NCI-H774 (cell line): Measurements from ENCODE around the gene BCCIP.

ENCODE experiments used
- DNase-seq: peaks from one replicate; lab custom pipeline; 2025; lab: John Stamatoyannopoulos, UW

BCCIP gene

GRCh38 chr10:125797994-125798662, 25.2 kb upstream of the BCCIP start:
- DNase-seq, result no peak

- no peak for DNase-seq
Observed at GRCh38 chr10:125799451-125800182, 23.7 kb upstream of the BCCIP start.

GRCh38 chr10:125801574-125801973, 21.8 kb upstream of the BCCIP start:
- DNase-seq, result no peak

- DNase-seq, result no peak
Observed at GRCh38 chr10:125802131-125802530, 21.2 kb upstream of the BCCIP start.

- DNase-seq, result no peak
Observed at GRCh38 chr10:125802739-125803138, 20.6 kb upstream of the BCCIP start.

GRCh38 chr10:125808047-125808446, 15.3 kb upstream of the BCCIP start:
- no peak for DNase-seq

GRCh38 chr10:125811251-125811650, 12.1 kb upstream of the BCCIP start:
- no peak for DNase-seq

- no peak for DNase-seq
Observed at GRCh38 chr10:125812128-125812750, 11.1 kb upstream of the BCCIP start.

GRCh38 chr10:125815764-125816163, 7.6 kb upstream of the BCCIP start:
- no peak for DNase-seq

GRCh38 chr10:125816548-125816947, 6.8 kb upstream of the BCCIP start:
- DNase-seq, result no peak

- DNase-seq, result no peak
Observed at GRCh38 chr10:125817337-125817946, 5.9 kb upstream of the BCCIP start.

GRCh38 chr10:125820701-125821100, 2.6 kb upstream of the BCCIP start:
- DNase-seq, result no peak

GRCh38 chr10:125823663-125824251, 411 bp downstream of the BCCIP start:
- DNase-seq, result no peak

GRCh38 chr10:125824736-125825135, 1.4 kb downstream of the BCCIP start:
- no peak for DNase-seq

- DNase-seq, result no peak
Observed at GRCh38 chr10:125827133-125827532, 3.8 kb downstream of the BCCIP start.

GRCh38 chr10:125828311-125828710, 5.0 kb downstream of the BCCIP start:
- no peak for DNase-seq

- no peak for DNase-seq
Observed at GRCh38 chr10:125836746-125837145, 13.4 kb downstream of the BCCIP start.

GRCh38 chr10:125838802-125839575, 15.6 kb downstream of the BCCIP start:
- no peak for DNase-seq

GRCh38 chr10:125840406-125840805, 17.1 kb downstream of the BCCIP start:
- no peak for DNase-seq

- DNase-seq, result no peak
Observed at GRCh38 chr10:125840955-125841354, 17.6 kb downstream of the BCCIP start.

GRCh38 chr10:125843603-125844329, 20.4 kb downstream of the BCCIP start:
- no peak for DNase-seq
